ENCODE results near the gene AK9. TPM values are rescaled to one million over a fixed set of nuclear protein-coding genes. Genes with fewer than 3 reads are reported as not detected.

The AK9 gene
- total and polyA plus RNA-seq, 9 of the 15 experiments (the other 6 are each of a cell fraction or from before 2014, with no cell fraction given) = 0.59 to 1.9 (median 1.2) TPM

- TF ChIP-seq ZNF280B (CRISPR knock-in tag; IDR thresholded peaks at IDR 0.05) (no peak), TEAD4 (IDR thresholded peaks at IDR 0.05; ENCODE audit: low read length) (no peak), TEAD4 (CRISPR knock-in tag; IDR thresholded peaks at IDR 0.05; ENCODE audit: borderline replicate concordance) (no peak), ZBTB9 (CRISPR knock-in tag; IDR thresholded peaks at IDR 0.05) (no peak), ZNF239 (CRISPR knock-in tag; IDR thresholded peaks at IDR 0.05) (0 out of 2 replicates have a peak, but pooled peaks have one; percentile 18), TCF15 (CRISPR knock-in tag; IDR thresholded peaks at IDR 0.05) (no peak), ZKSCAN3 (CRISPR knock-in tag; IDR thresholded peaks at IDR 0.05) (no peak), ZNF445 (CRISPR knock-in tag; IDR thresholded peaks at IDR 0.05; ENCODE audit: low read depth) (no peak), NR4A1 (CRISPR knock-in tag; IDR thresholded peaks at IDR 0.05) (no peak), NR4A1 (tag; IDR thresholded peaks at IDR 0.05) (0 out of 2 replicates have a peak, but pooled peaks have one; percentile 27), ZNF57 (CRISPR knock-in tag; IDR thresholded peaks at IDR 0.05) (no peak), ZNF224 (CRISPR knock-in tag; IDR thresholded peaks at IDR 0.05) (no peak), ATF7 (IDR thresholded peaks at IDR 0.05) (0 out of 2 replicates have a peak, but pooled peaks have one; percentile 19), PML (IDR thresholded peaks at IDR 0.05; ENCODE audit: low read length) (no peak), ARID3B (CRISPR knock-in tag; IDR thresholded peaks at IDR 0.05; ENCODE audit: borderline replicate concordance) (no peak), SMAD3 (CRISPR knock-in tag; conservative IDR thresholded peaks at IDR 0.05) (no peak), NRF1 (conservative IDR thresholded peaks at IDR 0.05 in 1 of 2, IDR thresholded peaks at IDR 0.05 in 1 of 2) (no peak), MEIS2 (IDR thresholded peaks at IDR 0.05; ENCODE audit: partially characterized antibody) (no peak), POLR2G (IDR thresholded peaks at IDR 0.05; ENCODE audit: low read depth, low read length) (no peak), RBM15 (IDR thresholded peaks at IDR 0.05; ENCODE audit: insufficient read depth, low read length) (no peak), POLR2AphosphoS2 (IDR thresholded peaks at IDR 0.05; ENCODE audit: low read length) (no peak)
These were observed 199.6 kb downstream of the AK9 start (continued) for GRCh38 chr6:109491207-109491938.

Measured in K562 (cell line).